ENCODE results near the gene DENND1A.
A peak's percentile ranks its signal among the peaks of the same experiment; 100 is the strongest.

The DENND1A gene

GRCh38 chr9:123424131-123424530 lies 505.8 kb downstream of the DENND1A start:
- peak; percentile 41 for DNase-seq (ENCODE audit: low spot score)
- Histone ChIP-seq H3K4me3 (no peak overlapping the region), H3K27ac (no peak overlapping the region)
- TF ChIP-seq, protein P1, sequence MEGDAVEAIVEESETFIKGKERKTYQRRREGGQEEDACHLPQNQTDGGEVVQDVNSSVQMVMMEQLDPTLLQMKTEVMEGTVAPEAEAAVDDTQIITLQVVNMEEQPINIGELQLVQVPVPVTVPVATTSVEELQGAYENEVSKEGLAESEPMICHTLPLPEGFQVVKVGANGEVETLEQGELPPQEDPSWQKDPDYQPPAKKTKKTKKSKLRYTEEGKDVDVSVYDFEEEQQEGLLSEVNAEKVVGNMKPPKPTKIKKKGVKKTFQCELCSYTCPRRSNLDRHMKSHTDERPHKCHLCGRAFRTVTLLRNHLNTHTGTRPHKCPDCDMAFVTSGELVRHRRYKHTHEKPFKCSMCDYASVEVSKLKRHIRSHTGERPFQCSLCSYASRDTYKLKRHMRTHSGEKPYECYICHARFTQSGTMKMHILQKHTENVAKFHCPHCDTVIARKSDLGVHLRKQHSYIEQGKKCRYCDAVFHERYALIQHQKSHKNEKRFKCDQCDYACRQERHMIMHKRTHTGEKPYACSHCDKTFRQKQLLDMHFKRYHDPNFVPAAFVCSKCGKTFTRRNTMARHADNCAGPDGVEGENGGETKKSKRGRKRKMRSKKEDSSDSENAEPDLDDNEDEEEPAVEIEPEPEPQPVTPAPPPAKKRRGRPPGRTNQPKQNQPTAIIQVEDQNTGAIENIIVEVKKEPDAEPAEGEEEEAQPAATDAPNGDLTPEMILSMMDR (IDR thresholded peaks at IDR 0.05) = no peak

GRCh38 chr9:123423311-123423640 lies 506.6 kb downstream of the DENND1A start:
- Histone ChIP-seq H3K27ac (no peak overlapping the region), H3K4me3 (no peak overlapping the region)
- TF ChIP-seq, protein P1 (IDR thresholded peaks at IDR 0.05) = no peak
- DNase-seq (ENCODE audit: low spot score) = no peak

DNA sequence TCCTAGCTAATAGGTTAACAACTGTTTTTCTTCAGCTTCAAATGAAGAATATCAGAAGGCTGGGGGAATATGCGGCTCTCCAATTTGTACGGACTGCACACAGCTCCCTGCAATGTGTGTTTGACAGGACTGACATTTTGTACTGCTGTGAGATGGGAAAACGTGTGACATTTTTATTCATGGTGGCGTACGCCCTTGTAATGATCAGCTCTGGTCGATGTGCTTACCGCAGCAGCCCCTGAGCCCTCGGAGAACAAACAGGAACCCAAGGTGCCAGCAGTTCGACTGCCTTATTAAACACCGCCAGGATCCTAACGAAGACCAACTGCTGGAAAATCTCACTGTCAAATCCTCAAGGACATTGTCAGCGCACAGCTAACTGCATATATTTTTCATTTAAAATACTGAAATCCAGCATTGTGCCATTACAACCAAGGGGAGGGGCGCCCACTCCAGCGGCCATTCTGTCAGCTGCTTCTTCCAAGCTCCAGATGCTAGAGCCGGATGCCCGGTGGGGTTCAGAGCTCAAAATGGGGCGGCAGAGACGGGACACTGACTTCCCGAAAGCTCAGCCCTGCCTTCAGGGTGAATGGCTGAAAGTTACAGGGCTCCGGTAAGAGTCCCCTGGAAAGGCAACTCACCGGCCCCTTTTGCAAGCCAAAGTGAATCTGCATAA lies 507.2 kb downstream of the DENND1A start:
- no peak overlapping the region for H3K27ac ChIP-seq
- no peak overlapping the region for H3K4me3 ChIP-seq
- TF ChIP-seq, protein P1 (IDR thresholded peaks at IDR 0.05) = no peak
- DNase-seq (ENCODE audit: low spot score) = peak; percentile 11

DNA sequence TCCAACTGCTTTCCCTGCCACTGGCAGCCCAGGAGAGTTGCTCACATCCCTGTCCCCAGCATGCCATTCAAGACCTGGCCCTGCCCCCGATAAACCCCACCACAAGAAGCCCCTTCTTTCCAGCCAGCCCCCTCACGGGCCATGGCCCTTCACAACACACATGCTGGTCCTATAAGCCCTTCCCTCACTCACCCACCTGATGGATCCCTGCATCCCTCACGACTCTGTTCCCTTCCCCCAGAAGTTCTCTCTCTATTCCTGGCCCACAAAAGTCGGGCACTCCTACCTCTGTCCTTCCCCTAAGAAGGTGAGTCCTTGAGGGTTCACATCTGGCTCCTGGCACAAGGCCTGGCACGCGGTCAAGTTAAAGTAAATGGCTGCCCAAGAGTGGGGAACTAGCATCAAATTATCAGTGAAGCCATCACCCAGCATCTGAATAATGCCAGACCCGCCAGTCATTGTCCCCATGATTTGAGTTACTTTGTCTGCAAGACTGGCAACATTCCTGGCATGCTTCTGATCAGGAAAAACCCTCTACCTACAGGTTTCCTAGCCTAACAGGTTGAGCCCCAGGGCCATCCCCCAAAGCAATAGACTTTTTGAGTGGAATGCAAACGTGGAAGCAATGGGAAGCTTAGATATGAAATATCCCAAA lies 508.0 kb downstream of the DENND1A start:
- Histone ChIP-seq H3K27ac (no peak overlapping the region), H3K4me3 (no peak overlapping the region)
- TF ChIP-seq, protein P1 (IDR thresholded peaks at IDR 0.05) = no peak
- DNase-seq (ENCODE audit: low spot score) = peak; percentile 26

DNA sequence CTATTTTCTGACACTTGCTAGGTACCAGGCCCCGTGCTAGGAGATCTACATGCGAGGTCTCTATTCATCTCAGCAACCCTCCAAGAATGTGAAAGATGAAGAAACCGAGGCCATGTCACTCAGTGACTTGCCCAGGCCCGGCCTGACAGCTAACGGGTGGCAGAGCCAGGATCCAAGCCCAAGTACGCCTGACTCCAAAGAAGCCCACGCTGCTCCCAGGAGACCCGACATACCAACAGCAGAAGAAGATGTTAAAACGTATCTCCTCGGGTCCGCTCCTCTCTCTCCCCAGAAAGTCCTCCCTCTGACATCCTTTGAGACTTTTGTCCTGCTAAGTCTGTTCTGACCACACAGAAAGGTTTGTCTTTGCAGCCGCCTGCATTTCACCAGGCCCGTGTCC lies 508.7 kb downstream of the DENND1A start:
- Histone ChIP-seq H3K27ac (no peak overlapping the region), H3K4me3 (no peak overlapping the region)
- TF ChIP-seq, protein P1 (IDR thresholded peaks at IDR 0.05) = no peak
- DNase-seq (ENCODE audit: low spot score) = peak; percentile 54

DNA sequence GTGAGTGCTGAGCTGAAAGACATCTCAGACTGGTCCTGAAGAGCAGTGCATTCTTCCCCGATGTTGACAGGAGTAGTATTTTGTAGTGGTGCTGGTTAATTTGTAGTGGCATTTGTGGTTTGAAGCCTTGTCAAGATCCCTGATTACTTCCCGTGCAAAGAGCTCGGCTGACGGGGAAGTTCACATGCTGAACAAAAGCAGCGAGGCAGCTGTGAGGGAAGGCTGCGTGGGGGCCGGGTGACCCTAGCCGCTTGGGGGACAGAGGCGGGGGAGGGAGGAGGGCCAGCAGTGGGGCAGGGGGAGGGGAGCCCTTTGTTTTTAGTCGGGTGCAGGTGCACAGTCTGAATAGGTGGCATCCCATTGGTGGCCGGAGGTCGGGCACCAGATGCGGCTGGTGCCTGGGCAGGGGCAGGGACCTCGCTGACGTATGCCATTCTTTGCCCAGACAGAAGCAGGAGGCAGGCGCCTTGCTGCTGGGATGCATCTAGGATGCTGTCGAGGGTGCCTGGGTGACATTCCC lies 509.3 kb downstream of the DENND1A start:
- H3K27ac ChIP-seq = no peak overlapping the region
- no peak for DNase-seq (ENCODE audit: low spot score)
- TF ChIP-seq, protein P1 (IDR thresholded peaks at IDR 0.05) = no peak

More for the DNA sequence above, 509.3 kb downstream of the DENND1A start:
- no peak overlapping the region for H3K4me3 ChIP-seq

Data from coronary artery (tissue), 2 donors.